Measurements from ENCODE around the gene NFAT5.

Gene NFAT5

GRCh38 chr16:69589434-69590269, 23.9 kb downstream of the NFAT5 start:
- TF ChIP-seq TAF1 (IDR thresholded peaks at IDR 0.05; ENCODE audit: low read depth) = no peak
- no peak for TF ChIP-seq TCF12 (IDR thresholded peaks at IDR 0.05; ENCODE audit: low read depth)
- no peak for TF ChIP-seq EGR1 (IDR thresholded peaks at IDR 0.05)
- no peak for TF ChIP-seq ZBTB7A (IDR thresholded peaks at IDR 0.05; ENCODE audit: low read depth)

GRCh38 chr16:69590590-69590989, 24.8 kb downstream of the NFAT5 start:
- no peak for TF ChIP-seq USF1 (IDR thresholded peaks at IDR 0.05)
- no peak for TF ChIP-seq MAX (IDR thresholded peaks at IDR 0.05)
- TF ChIP-seq RAD21 (IDR thresholded peaks at IDR 0.05; ENCODE audit: low read depth) = no peak
- no peak for TF ChIP-seq TCF12 (IDR thresholded peaks at IDR 0.05; ENCODE audit: low read depth)
- no peak for TF ChIP-seq FOXM1 (IDR thresholded peaks at IDR 0.05; ENCODE audit: borderline replicate concordance, low read depth)
- no peak for TF ChIP-seq TEAD4 (IDR thresholded peaks at IDR 0.05)
- no peak for TF ChIP-seq NFIC (IDR thresholded peaks at IDR 0.05)
- TF ChIP-seq EGR1 (IDR thresholded peaks at IDR 0.05) = no peak
- TF ChIP-seq CEBPB (IDR thresholded peaks at IDR 0.05) = no peak
- TF ChIP-seq REST (IDR thresholded peaks at IDR 0.05; ENCODE audit: low read depth) = no peak
- no peak for TF ChIP-seq ZBTB7A (IDR thresholded peaks at IDR 0.05; ENCODE audit: low read depth)
- no peak for TF ChIP-seq EP300 (IDR thresholded peaks at IDR 0.05; ENCODE audit: borderline replicate concordance)
- no peak for TF ChIP-seq YY1 (IDR thresholded peaks at IDR 0.05; ENCODE audit: low read depth)
- TF ChIP-seq CREB1 (IDR thresholded peaks at IDR 0.05; ENCODE audit: low read depth) = no peak
- TF ChIP-seq TAF1 (IDR thresholded peaks at IDR 0.05; ENCODE audit: low read depth) = no peak

- TF ChIP-seq TCF12 (IDR thresholded peaks at IDR 0.05; ENCODE audit: low read depth) (no peak), TEAD4 (IDR thresholded peaks at IDR 0.05) (no peak), CREB1 (IDR thresholded peaks at IDR 0.05; ENCODE audit: low read depth) (no peak), TAF1 (IDR thresholded peaks at IDR 0.05; ENCODE audit: low read depth) (no peak), USF1 (IDR thresholded peaks at IDR 0.05) (no peak), NFIC (IDR thresholded peaks at IDR 0.05) (no peak), EGR1 (IDR thresholded peaks at IDR 0.05) (no peak), REST (IDR thresholded peaks at IDR 0.05; ENCODE audit: low read depth) (no peak), MAX (IDR thresholded peaks at IDR 0.05) (no peak), YY1 (IDR thresholded peaks at IDR 0.05; ENCODE audit: low read depth) (no peak), RAD21 (IDR thresholded peaks at IDR 0.05; ENCODE audit: low read depth) (no peak), FOXM1 (IDR thresholded peaks at IDR 0.05; ENCODE audit: borderline replicate concordance, low read depth) (no peak), ZBTB7A (IDR thresholded peaks at IDR 0.05; ENCODE audit: low read depth) (no peak), EP300 (IDR thresholded peaks at IDR 0.05; ENCODE audit: borderline replicate concordance) (no peak), CEBPB (IDR thresholded peaks at IDR 0.05) (no peak)
These were observed 28.0 kb downstream of the NFAT5 start for GRCh38 chr16:69593751-69594255.

- TF ChIP-seq REST (IDR thresholded peaks at IDR 0.05; ENCODE audit: low read depth) = no peak
- no peak for TF ChIP-seq MAX (IDR thresholded peaks at IDR 0.05)
- TF ChIP-seq TEAD4 (IDR thresholded peaks at IDR 0.05) = no peak
- TF ChIP-seq NFIC (IDR thresholded peaks at IDR 0.05) = no peak
- TF ChIP-seq TCF12 (IDR thresholded peaks at IDR 0.05; ENCODE audit: low read depth) = no peak
- TF ChIP-seq CREB1 (IDR thresholded peaks at IDR 0.05; ENCODE audit: low read depth) = no peak
- no peak for TF ChIP-seq USF1 (IDR thresholded peaks at IDR 0.05)
- no peak for TF ChIP-seq FOXM1 (IDR thresholded peaks at IDR 0.05; ENCODE audit: borderline replicate concordance, low read depth)
- no peak for TF ChIP-seq TAF1 (IDR thresholded peaks at IDR 0.05; ENCODE audit: low read depth)
- no peak for TF ChIP-seq CEBPB (IDR thresholded peaks at IDR 0.05)
- no peak for TF ChIP-seq EP300 (IDR thresholded peaks at IDR 0.05; ENCODE audit: borderline replicate concordance)
- TF ChIP-seq EGR1 (IDR thresholded peaks at IDR 0.05) = no peak
- TF ChIP-seq ZBTB7A (IDR thresholded peaks at IDR 0.05; ENCODE audit: low read depth) = no peak
These were observed 29.6 kb downstream of the NFAT5 start for GRCh38 chr16:69595127-69596036.

All from Ishikawa (cell line).